HG03469 (cell line): Measurements from ENCODE around the gene RBM4B.
"Not testable (repeated sequence)": the region's sequence is repeated elsewhere in the genome, so short reads cannot be mapped to it uniquely, and the experiment has no call there.

ENCODE experiments used
- ATAC-seq: cut with Tn5 transposase; IDR thresholded peaks from one replicate; pipeline ENCODE4 v1.9.1; 2021; ENCODE audit warnings: mild to moderate bottlenecking, moderate library complexity, moderate number of reproducible peaks; ENCODE audit not compliant: unreplicated experiment

RBM4B gene

GRCh38 chr11:66643745-66644437 lies 33.8 kb downstream of the RBM4B start:
- no peak for ATAC-seq

- no peak for ATAC-seq
Observed at GRCh38 chr11:66641834-66642233, 35.9 kb downstream of the RBM4B start.

GRCh38 chr11:66639814-66640340 lies 37.8 kb downstream of the RBM4B start:
- not testable (repeated sequence) for ATAC-seq

DNA sequence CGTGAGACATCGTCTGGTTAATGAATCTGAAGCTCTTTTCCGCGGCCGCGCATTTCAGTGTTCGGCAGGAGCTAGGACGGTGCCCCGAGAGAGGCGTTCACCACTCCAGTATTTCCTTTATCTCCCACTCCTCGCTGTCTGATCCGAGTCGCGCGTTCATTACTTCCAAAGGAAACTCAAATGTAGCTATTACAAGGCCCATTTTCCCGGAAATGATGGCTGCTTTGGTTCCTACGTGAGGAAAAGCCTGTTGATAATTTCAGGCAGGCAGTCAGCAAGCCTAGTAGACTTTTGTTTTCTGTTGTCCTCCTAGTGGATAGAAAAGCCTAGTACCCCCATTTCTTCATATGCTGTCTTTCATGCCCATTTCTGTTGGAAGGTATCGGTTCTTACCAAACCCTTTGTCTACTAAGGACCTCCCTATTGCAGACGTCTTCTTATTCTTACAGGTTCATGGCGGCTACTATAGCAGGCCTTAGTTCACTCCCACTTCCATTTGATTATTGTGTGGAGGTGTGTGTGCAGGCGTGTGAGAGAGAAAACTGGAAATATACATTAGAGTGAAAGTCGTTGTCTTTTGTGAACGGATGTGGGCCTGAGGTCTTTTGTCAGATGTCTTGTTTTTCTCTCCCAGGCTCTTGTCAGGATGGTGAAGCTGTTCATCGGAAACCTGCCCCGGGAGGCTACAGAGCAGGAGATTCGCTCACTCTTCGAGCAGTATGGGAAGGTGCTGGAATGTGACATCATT lies 38.4 kb downstream of the RBM4B start:
- no peak for ATAC-seq

GRCh38 chr11:66638177-66639065 lies 39.3 kb downstream of the RBM4B start, which contains the start of gene RBM4:
RBM4 (plus strand) TSS chr11:66638703; CDS start chr11:66639712, 1,009 bp downstream.
- peak; percentile 82 for ATAC-seq

DNA sequence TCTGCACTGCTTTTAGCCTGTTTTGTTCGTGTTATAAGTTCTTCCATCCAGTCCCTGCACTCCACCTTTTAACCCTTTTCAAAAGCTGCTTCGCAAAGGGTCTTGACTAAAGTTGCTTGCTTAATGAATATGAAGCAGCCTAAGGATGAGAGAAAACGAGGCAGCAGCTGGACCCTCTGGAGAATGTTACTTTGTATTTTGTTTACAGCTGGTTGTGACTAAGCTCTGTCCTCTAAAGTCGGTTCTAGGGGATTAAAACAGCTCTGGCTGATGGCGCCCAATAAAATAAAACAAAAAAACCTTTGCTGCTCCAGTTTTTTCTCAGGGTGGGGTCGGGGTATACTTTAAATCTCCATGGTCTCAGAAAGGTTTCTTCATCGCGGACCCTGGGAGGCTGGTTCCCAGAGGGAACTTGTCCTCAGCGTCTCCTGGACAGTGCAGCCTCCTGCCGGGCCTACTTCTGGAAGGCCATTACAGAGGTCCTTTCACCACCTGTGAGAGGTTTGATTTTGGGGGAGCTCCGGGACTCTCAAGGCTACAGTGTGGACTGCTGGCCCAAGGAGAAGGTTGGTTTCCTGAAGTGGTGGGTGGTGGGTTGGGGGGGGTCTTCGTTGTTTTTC lies 40.0 kb downstream of the RBM4B start:
- no peak for ATAC-seq

DNA sequence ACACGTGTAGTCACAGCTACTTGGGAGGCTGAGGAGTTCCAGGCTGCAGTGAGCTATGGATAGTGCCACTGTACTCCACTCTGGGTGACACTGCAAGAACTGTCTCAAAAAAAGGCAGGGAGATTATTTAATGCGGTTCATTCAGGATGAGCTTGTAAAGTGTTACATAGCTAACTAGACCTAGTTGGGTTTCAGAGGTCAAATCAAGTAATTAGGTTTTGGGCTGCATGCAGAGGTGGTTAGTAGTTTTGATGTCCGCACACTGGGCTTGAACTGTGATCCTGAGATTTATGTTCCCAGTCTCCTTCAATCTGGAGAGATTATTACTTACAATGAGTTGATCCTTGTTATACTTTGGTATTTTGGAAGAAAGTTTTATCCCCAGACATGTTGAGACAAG lies 41.3 kb downstream of the RBM4B start:
- no peak for ATAC-seq

- no peak for ATAC-seq
Observed at GRCh38 chr11:66632952-66633351, 44.7 kb downstream of the RBM4B start.

DNA sequence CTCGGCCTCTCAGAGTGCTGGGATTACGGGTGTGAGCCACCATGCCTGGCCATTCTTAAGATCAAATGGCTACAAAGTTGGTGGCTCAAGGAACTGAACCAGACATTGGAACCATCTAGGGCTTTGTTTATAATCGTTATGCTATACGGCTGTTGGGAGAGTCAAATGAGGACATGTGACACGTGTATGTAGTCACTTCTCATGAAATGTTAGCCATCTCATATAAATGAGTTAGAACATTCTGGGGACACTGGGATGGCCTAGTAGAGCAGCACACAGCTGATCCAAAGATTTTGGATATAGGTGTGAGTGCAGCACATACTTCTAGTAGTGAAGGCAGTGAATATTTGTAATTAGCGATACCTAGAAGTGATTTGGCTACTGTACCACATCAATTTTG lies 45.8 kb downstream of the RBM4B start:
- no peak for ATAC-seq

DNA sequence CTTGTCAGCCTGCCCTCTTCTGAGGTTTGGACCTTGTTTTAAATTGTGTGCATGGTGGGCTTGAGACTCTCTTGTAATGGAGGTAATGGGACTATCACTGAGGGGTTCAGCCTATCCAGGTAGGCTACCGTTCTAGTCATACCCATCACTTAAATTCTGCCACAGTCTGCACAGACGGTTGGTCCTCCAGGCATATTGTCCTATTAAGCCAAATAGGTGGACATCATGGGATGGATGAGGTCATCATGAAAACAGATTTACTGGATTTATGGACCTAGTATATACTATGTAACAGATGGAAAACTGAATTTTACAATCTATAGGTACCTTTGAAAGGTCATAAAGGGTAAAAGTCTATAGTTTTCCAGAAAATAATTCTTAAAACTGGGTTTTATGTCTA lies 48.3 kb downstream of the RBM4B start:
- no peak for ATAC-seq

- no peak for ATAC-seq
Observed at GRCh38 chr11:66628061-66628603, 49.6 kb downstream of the RBM4B start.

GRCh38 chr11:66626926-66627325 lies 50.8 kb downstream of the RBM4B start:
- no peak for ATAC-seq

GRCh38 chr11:66626382-66626781 lies 51.3 kb downstream of the RBM4B start:
- no peak for ATAC-seq

- ATAC-seq: no peak
Observed at GRCh38 chr11:66625752-66626149, 51.9 kb downstream of the RBM4B start.

- ATAC-seq: no peak
Observed at GRCh38 chr11:66625041-66625751, 52.5 kb downstream of the RBM4B start.

GRCh38 chr11:66624450-66624849 lies 53.2 kb downstream of the RBM4B start:
- ATAC-seq: no peak

GRCh38 chr11:66619080-66619554 lies 58.6 kb downstream of the RBM4B start:
- no peak for ATAC-seq

DNA sequence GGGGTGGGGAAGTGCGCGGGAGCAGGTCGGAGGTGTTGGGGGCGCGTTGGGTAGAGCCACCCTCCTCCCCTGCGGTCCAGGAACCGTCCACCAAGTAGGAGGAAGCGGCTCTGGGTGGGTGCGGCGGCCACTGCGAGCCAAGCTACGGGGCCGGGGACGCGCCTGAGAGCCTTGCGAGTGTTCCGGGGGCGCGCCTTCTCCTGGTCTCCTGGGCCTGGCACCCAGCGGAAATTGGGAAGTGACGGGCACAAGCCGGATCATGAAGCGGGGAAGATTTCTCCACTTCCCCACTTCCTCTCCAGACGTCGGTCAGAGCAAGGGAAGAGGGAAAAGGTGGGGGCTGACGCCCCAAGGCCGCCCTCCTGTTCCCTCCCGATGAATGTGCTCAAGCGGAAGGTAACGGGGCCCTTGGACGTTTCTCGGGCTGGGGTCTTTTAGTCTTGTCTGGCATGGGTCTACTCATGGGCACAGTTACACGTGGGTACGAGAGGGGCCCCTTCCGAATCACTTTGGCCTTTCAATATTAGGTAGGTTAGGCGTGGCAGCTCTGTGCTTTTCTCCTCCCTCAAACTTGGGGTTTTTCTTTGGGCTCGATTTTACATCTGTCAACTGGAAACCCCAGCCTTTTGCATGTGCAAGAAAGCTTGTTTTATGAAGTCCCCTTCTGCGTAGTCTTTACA lies 60.4 kb downstream of the RBM4B start:
- ATAC-seq: peak; percentile 7
